Neutrophil (primary cell): Measurements from ENCODE around the gene ANKS4B.
"Not testable (repeated sequence)": the region's sequence is repeated elsewhere in the genome, so short reads cannot be mapped to it uniquely, and the experiment has no call there.

Experiments
- H3K27ac ChIP-seq: fragments of 200-600 bp; sonication (generic); 2 replicates; pipeline ENCODE4 v1.5.1; 2016; ENCODE audit warnings: mild to moderate bottlenecking, moderate library complexity
- H3K27me3 ChIP-seq: fragments of 200-600 bp; sonication (generic); 2 replicates; pipeline ENCODE4 v1.6.0; 2016; ENCODE audit warnings: mild to moderate bottlenecking
- H3K36me3 ChIP-seq: fragments of 200-600 bp; sonication (generic); 2 replicates; pipeline ENCODE4 v1.5.1; 2017
- H3K4me1 ChIP-seq, 2 experiments: fragments of 200-600 bp in 1 of 2; sonication (generic) in 1 of 2; 1 replicate in 1 of 2; 2 replicates in 1 of 2; pipeline versions ENCODE4 v1.5.1 to v1.6.1; 2013 to 2016; ENCODE audit warnings: low read depth in 1 of 2, low read length in 1 of 2, mild to moderate bottlenecking in 1 of 2, moderate library complexity in 1 of 2; ENCODE audit not compliant: control insufficient read depth in 1 of 2, insufficient read depth in 1 of 2
- H3K4me3 ChIP-seq, 2 experiments: fragments of 200-600 bp in 1 of 2; sonication (generic) in 1 of 2; 1 replicate in 1 of 2; 2 replicates in 1 of 2; pipeline ENCODE4 v1.5.1; 2013 to 2016; ENCODE audit warnings: low read depth in 1 of 2, low read length in 1 of 2, mild to moderate bottlenecking in 1 of 2, moderate library complexity in 1 of 2
- H3K9me3 ChIP-seq: fragments of 200-600 bp; sonication (generic); 2 replicates; pipeline ENCODE4 v1.5.1; 2016
- TF ChIP-seq, protein P1 (sequence below): fragments of 200-600 bp; sonication (generic); IDR thresholded peaks from 2 replicates; pipeline ENCODE4 v1.5.1; 2016; ENCODE audit warnings: antibody characterized with exemption

The ANKS4B gene

DNA sequence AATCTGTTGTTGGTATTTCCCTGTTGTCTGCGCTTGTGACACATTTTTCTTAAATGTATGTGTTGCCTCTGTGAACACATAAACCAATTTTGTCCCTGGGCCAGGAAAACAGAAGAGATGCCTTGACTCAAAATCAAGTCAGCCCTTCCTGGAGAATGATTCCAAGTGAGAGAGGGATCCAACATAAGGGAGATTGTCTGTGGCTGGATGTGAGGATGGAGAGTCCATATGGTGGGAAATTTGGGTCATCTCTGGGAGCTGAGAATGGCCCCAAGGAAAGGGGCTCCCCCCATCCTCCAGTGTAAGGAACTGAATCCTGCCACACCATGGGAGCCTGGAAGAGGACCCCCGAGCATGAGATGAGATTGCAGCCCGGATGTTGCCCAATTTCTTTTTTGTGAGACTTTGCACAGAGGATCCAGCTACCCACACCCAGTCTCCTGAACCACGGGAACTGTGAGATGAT is 31.1 kb downstream of the ANKS4B start:
- no peaks in the 10 kb centered on the region for H3K4me1 ChIP-seq
- TF ChIP-seq, protein P1, sequence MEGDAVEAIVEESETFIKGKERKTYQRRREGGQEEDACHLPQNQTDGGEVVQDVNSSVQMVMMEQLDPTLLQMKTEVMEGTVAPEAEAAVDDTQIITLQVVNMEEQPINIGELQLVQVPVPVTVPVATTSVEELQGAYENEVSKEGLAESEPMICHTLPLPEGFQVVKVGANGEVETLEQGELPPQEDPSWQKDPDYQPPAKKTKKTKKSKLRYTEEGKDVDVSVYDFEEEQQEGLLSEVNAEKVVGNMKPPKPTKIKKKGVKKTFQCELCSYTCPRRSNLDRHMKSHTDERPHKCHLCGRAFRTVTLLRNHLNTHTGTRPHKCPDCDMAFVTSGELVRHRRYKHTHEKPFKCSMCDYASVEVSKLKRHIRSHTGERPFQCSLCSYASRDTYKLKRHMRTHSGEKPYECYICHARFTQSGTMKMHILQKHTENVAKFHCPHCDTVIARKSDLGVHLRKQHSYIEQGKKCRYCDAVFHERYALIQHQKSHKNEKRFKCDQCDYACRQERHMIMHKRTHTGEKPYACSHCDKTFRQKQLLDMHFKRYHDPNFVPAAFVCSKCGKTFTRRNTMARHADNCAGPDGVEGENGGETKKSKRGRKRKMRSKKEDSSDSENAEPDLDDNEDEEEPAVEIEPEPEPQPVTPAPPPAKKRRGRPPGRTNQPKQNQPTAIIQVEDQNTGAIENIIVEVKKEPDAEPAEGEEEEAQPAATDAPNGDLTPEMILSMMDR = no peak
- no peaks in the 10 kb centered on the region for H3K36me3 ChIP-seq
- H3K9me3 ChIP-seq = no peaks in the 10 kb centered on the region
- H3K27ac ChIP-seq = no peak overlapping the region
- H3K27me3 ChIP-seq = no peaks in the 10 kb centered on the region
- no peak overlapping the region for H3K4me3 ChIP-seq

DNA sequence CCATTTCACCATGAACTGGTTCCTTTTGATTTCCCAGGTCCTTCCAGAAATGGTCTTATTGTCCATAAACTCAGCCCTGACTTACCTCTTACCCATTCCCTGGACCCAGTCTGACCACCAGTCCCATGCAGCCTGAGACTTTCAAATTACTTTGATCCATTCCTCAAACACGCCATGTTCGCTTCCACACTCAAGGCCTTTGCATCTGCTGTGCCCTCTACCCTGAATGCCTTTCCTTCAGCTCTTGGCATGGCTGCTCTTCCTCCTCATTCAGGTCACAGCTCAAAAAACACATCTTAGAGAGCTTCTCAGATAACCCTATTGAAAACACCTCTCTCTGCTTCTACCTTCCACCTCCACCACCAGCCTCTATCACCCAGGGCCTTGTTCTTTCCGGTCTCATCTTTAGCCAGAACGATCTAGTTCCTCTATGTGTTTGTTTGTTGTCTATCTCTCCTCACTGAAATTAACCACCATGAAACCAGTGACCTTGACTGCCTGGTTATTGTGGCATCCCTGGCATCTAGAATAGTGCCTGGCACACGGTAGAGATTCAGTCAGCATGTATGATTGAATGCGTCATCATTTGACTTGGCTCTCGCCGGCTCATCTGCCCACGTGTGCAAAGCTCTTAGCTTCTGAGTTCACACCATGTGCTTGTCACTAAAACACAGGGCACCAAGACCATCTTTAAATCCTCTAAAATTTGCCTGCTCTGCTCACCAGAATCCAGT is 31.8 kb downstream of the ANKS4B start:
- Histone ChIP-seq H3K4me1 (no peaks in the 10 kb centered on the region), H3K9me3 (no peaks in the 10 kb centered on the region), H3K27ac (no peak overlapping the region), H3K4me3 (no peak overlapping the region), H3K27me3 (no peaks in the 10 kb centered on the region), H3K36me3 (no peaks in the 10 kb centered on the region)
- TF ChIP-seq, protein P1 = no peak

DNA sequence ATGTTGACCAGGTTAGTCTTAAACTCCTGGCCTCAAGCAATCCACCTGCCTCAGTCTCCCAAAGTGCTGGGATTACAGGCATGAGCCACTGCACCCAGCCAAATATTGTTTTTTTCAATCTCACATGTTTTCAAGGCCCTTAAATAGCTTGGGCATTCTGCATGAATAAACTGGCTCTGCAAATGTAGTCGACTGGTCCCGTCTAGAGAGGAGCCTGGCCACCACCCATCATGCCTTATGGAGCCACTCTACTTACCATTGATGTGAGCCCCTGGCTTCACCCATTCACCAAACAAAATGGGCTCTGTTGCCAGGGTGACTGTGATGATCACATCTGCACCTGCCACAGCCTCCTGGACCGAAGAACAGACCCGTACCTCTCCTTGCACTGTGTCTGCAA is 33.8 kb downstream of the ANKS4B start:
- Histone ChIP-seq H3K9me3 (no peaks in the 10 kb centered on the region), H3K27me3 (peaks cover 6% of the 10 kb centered on the region), H3K4me1 (no peaks in the 10 kb centered on the region), H3K27ac (no peak overlapping the region), H3K4me3 (no peak overlapping the region), H3K36me3 (no peaks in the 10 kb centered on the region)
- TF ChIP-seq, protein P1 = no peak

DNA sequence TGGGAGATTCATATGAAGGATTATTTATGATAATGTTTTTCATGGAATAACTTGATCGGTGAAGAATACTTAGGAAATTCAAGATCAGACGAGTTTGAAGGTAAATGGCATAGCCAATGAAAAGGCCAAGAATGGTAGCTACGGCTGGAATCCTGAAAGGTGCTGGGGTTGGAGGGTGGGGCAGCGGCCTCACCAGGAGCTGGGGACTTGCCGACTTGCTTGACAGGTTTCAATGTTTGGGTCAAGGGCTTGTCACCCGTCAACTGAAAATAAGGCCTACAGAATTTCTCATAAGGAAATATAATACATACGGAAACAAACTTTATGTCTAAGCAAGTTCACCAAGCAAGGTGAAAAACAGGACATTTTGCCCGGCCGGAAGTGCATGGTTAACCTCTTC is 34.7 kb downstream of the ANKS4B start:
- peaks cover 8% of the 10 kb centered on the region for H3K27me3 ChIP-seq
- no peaks in the 10 kb centered on the region for H3K9me3 ChIP-seq
- H3K27ac ChIP-seq = no peak overlapping the region
- TF ChIP-seq, protein P1 = no peak
- H3K4me1 ChIP-seq = no peaks in the 10 kb centered on the region
- no peak overlapping the region for H3K4me3 ChIP-seq
- no peaks in the 10 kb centered on the region for H3K36me3 ChIP-seq

DNA sequence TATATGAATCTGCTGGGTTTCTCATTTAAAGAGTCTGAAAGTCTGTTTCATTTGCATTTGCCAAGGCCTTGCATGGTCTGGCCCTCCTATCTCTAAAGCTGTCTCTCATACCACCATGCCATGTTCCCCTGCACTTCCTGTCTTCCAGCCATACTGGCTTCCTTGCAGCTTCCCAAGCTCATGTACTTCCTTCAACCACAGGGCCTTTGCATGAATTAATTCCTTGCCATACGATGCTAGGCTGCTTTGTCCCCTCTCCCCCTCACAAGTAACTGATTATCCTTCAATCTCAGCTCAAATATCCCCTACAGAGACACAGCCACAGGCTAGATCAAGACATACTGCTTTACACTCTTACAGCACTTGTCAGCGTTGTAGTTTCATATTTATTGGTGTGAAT is 38.8 kb downstream of the ANKS4B start:
- Histone ChIP-seq H3K4me1 (no peaks in the 10 kb centered on the region), H3K9me3 (no peaks in the 10 kb centered on the region), H3K27ac (no peak overlapping the region), H3K36me3 (no peaks in the 10 kb centered on the region), H3K4me3 (no peak overlapping the region), H3K27me3 (peaks cover 48% of the 10 kb centered on the region)
- TF ChIP-seq, protein P1 = no peak

DNA sequence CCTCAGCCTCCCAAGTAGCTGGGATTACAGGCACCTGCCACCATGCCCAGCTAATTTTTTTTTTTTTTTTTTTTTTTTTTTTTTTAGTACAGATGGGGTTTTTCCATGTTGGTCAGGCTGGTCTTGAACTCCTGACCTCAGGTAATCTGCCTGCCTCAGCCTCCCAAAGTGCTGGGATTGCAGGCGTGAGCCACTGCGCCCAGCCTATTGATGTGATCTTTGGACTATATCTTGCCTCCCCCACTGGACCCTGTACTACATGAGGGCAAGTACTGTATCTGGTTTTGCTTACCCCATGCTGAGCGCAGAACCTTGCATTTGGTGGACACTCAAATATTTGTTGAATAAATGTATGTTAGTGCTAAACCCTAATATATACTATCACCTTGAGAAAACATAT is 39.3 kb downstream of the ANKS4B start:
- not testable (repeated sequence) for H3K4me3 ChIP-seq, H3K9me3 ChIP-seq, H3K27ac ChIP-seq, H3K4me1 ChIP-seq, H3K36me3 ChIP-seq
- peaks cover 53% of the 10 kb centered on the region for H3K27me3 ChIP-seq
